ENCODE results near the gene PSMC6. TPM values are rescaled to one million over a fixed set of nuclear protein-coding genes. Genes with fewer than 3 reads are reported as not detected.

The PSMC6 gene
- total RNA-seq, 1 donor from 2014 or later: 77.0 TPM

DNA sequence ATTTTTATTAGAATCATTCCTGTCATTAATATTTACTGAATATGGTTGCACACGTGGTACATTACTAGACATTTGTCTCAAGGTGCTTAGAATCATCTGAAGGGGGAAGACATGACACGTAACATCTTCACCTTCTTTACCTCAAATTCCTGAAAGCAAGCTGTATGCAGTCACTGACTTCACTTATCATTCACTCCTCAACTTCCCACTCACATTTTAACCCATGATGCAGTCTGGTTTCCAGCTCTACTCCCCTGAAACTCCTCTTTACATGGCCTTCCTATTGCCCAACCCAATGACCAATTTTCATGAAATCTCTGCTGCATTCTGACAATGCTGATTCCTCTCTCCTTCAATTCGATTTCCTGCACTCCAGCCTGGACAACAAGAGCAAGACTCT, 5.8 kb upstream of the PSMC6 start:
- Histone ChIP-seq H3K4me1 (peaks cover 19% of the 10 kb centered on the region), H3K27ac (replicated peaks) (peak overlapping the region; percentile 56), H3K36me3 (no peaks in the 10 kb centered on the region), H3K4me3 (no peak overlapping the region), H3K27me3 (ENCODE audit: low read depth) (no peaks in the 10 kb centered on the region), H3K9me3 (replicated peaks) (no peaks in the 10 kb centered on the region)
- intact Hi-C loops (cut with micrococcal nuclease): no loop called here
- DNase-seq: no peak
- TF ChIP-seq, protein P1, sequence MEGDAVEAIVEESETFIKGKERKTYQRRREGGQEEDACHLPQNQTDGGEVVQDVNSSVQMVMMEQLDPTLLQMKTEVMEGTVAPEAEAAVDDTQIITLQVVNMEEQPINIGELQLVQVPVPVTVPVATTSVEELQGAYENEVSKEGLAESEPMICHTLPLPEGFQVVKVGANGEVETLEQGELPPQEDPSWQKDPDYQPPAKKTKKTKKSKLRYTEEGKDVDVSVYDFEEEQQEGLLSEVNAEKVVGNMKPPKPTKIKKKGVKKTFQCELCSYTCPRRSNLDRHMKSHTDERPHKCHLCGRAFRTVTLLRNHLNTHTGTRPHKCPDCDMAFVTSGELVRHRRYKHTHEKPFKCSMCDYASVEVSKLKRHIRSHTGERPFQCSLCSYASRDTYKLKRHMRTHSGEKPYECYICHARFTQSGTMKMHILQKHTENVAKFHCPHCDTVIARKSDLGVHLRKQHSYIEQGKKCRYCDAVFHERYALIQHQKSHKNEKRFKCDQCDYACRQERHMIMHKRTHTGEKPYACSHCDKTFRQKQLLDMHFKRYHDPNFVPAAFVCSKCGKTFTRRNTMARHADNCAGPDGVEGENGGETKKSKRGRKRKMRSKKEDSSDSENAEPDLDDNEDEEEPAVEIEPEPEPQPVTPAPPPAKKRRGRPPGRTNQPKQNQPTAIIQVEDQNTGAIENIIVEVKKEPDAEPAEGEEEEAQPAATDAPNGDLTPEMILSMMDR (IDR thresholded peaks at IDR 0.05; ENCODE audit: borderline replicate concordance): no peak

DNA sequence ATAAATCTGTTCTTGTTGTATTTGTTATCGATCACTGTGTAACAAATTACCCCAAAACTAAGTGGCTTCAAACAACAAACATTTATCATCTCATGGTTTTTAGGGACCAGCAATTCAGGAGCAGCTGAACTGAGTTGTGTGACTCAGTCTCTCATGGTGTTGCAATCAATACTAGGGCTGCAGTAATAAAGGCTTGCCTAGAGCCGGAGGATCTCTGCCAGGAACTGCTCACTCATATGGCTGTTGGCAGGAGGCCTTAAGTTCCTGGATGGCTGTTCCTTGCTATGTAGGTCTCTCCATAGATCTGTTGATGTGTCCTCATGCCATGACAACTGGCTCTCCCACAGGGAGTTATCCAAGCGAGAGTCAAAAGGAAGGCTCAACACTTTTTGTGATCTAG, 3.8 kb upstream of the PSMC6 start:
- Histone ChIP-seq H3K4me3 (no peak overlapping the region), H3K36me3 (no peaks in the 10 kb centered on the region), H3K27ac (replicated peaks) (no peak overlapping the region), H3K4me1 (peaks cover 33% of the 10 kb centered on the region), H3K27me3 (ENCODE audit: low read depth) (no peaks in the 10 kb centered on the region), H3K9me3 (replicated peaks) (no peaks in the 10 kb centered on the region)
- TF ChIP-seq, protein P1 (IDR thresholded peaks at IDR 0.05; ENCODE audit: borderline replicate concordance): no peak
- no peak for DNase-seq
- intact Hi-C loops (cut with micrococcal nuclease): no loop called here

DNA sequence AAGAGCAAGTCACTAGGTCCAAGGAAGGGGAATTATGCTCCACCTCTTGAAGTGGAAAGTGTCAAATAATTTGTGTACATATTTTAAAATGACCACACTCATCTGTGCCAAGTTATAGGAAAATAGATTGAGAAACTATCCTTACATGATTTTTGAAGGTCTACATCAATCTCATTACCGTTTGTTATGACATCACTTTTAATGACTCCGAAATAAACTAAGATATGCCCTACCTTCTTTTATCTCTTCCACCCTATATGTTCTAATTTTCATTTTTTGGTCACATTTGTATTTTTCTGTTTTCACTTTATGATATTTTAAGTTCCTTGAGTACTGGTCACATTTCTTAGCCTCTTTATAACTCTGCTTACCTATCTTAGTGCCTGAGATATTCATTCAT, 3.3 kb upstream of the PSMC6 start:
- Histone ChIP-seq H3K4me1 (peaks cover 37% of the 10 kb centered on the region), H3K27me3 (ENCODE audit: low read depth) (no peaks in the 10 kb centered on the region), H3K9me3 (replicated peaks) (no peaks in the 10 kb centered on the region), H3K27ac (replicated peaks) (no peak overlapping the region), H3K36me3 (peaks cover 3% of the 10 kb centered on the region), H3K4me3 (no peak overlapping the region)
- no peak for DNase-seq
- TF ChIP-seq, protein P1 (IDR thresholded peaks at IDR 0.05; ENCODE audit: borderline replicate concordance): no peak
- intact Hi-C loops (cut with micrococcal nuclease): no loop called here

DNA sequence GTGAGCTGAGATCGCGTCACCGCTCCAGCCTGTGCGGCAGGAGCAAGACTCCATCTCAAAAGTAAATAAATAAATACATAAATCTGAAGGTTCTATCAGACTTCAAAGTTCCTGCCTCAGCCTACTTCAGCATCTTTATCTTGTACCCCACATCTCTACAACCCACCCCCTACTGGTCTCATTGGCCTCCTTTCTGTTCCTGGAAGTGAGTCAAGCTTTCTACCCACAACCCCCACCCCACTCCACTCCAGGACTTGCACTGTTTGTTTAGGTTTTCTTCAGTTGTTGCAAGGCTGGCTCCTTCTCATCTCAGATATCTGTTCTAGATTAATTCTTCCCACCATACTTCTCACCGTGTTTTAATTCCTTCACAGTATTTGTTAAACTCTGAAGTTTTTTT, 714 bp upstream of the PSMC6 start:
- peaks cover 29% of the 10 kb centered on the region for H3K36me3 ChIP-seq
- H3K27me3 ChIP-seq (ENCODE audit: low read depth): no peaks in the 10 kb centered on the region
- DNase-seq: no peak
- peaks cover 47% of the 10 kb centered on the region for H3K4me1 ChIP-seq
- peak overlapping the region; percentile 84 for H3K4me3 ChIP-seq
- H3K9me3 ChIP-seq (replicated peaks): no peaks in the 10 kb centered on the region
- H3K27ac ChIP-seq (replicated peaks): peak overlapping the region; percentile 95
- intact Hi-C loops (cut with micrococcal nuclease): no loop called here
- TF ChIP-seq, protein P1 (IDR thresholded peaks at IDR 0.05; ENCODE audit: borderline replicate concordance): no peak

DNA sequence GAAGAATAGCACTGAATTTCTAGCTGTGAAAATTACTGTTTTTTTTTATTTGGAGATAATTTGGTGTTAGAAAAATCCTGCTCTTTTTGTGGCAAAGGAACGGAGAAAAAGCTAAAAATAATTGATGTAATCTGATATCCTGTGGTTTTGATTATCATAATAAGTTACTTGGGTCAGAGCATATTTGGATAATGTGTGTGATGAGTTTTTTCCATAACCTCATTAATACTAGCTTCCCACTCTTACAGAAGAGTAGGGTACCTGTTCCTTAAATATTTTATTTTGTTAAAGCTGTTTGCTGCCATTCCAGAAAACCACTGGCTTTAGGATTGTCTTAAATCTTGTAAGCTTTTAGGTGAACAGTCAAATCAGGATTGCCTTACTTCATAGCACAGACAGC, 4.7 kb downstream of the PSMC6 start:
- intact Hi-C loops (cut with micrococcal nuclease): no loop called here
- no peaks in the 10 kb centered on the region for H3K9me3 ChIP-seq (replicated peaks)
- no peaks in the 10 kb centered on the region for H3K27me3 ChIP-seq (ENCODE audit: low read depth)
- DNase-seq: no peak
- H3K36me3 ChIP-seq: peaks cover 83% of the 10 kb centered on the region
- no peak overlapping the region for H3K4me3 ChIP-seq
- peaks cover 37% of the 10 kb centered on the region for H3K4me1 ChIP-seq
- TF ChIP-seq, protein P1 (IDR thresholded peaks at IDR 0.05; ENCODE audit: borderline replicate concordance): no peak
- H3K27ac ChIP-seq (replicated peaks): no peak overlapping the region

DNA sequence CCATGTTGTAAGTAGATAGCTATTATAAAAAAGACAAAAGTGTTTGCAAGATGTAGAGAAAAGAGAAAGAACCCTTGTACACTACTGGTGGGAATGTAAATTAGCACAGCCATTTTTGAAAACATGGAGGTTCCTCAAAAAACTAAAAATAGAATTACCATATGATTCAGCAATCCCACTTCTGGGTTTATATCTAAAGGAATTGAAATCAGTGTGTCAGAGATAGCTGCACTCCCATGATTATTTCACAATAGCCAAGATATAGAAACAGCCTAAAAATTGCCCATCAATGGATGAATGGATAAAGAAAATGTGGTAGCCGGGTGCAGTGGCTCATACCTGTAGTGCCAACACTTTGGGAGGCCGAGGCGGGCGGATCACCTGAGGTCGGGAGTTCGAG, 9.2 kb downstream of the PSMC6 start:
- Histone ChIP-seq H3K4me3 (no peak overlapping the region), H3K27me3 (ENCODE audit: low read depth) (no peaks in the 10 kb centered on the region), H3K27ac (replicated peaks) (no peak overlapping the region), H3K36me3 (peaks cover 97% of the 10 kb centered on the region), H3K9me3 (replicated peaks) (no peaks in the 10 kb centered on the region), H3K4me1 (no peaks in the 10 kb centered on the region)
- intact Hi-C loops (cut with micrococcal nuclease): no loop called here
- DNase-seq: no peak
- TF ChIP-seq, protein P1 (IDR thresholded peaks at IDR 0.05; ENCODE audit: borderline replicate concordance): no peak
